Stimulated activated CD8-positive, alpha-beta memory T cell treated with anti-CD3 and anti-CD28 coated beads, Interleukin-4, amount 100 ng/mL, for 48 hours (primary cell): ENCODE measurements around the gene ADM2.

Experiments
- DNase-seq: peaks from one replicate; pipeline ENCODE4 v3.0.0-alpha.2; 2020

The ADM2 gene

DNA sequence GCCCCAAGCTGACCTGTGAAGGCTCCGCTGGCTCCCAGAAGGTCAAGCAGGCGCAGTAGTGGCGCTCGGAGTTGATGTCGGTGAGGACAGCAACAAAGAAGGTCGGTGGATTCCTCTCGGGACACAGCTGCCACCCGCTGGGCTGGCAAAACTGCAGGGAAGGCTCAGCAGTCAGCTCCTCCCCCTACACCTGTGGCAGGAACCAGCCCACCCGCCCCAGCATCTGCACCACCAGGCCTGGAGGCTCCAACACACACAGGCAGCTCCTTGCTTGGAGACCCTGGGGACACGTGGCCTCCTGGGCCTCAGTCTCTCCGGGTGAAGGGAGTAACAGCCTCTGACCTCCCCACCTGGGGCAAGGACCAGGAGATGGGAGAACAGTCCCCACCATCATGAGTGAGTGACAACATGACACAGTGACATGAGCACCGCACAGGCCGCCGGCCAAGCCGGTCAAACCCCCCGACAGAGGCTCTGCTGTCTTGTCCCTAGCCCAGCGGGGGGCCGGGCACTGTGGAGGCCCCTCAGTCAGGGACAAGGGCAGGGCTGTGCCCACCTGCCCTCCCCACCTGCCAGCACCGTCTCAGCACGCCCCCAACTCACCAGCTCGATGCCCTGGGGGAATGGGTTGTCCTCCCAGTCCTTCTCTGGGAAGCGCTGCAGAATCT, 13.4 kb upstream of the ADM2 start:
- no peak for DNase-seq

DNA sequence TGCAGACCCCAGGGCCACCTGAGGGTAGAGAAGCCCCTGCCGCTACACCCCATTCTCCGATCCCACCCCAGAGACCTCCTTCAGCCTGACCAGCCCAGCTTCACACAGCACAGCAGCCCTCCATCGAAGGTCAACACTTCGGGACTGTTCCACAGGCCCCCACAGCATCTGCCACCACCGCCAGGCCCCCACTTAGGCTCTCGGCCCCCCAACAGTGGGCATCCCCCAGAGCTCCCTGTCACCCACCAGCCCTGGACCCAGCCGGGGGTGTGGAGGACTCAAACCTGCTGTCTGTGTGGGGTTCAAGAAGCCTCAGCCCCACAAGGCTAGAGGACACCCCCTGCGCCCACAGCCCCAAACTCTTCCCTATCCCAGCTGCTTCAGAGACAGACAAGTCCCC, 12.7 kb upstream of the ADM2 start:
- DNase-seq = no peak

DNA sequence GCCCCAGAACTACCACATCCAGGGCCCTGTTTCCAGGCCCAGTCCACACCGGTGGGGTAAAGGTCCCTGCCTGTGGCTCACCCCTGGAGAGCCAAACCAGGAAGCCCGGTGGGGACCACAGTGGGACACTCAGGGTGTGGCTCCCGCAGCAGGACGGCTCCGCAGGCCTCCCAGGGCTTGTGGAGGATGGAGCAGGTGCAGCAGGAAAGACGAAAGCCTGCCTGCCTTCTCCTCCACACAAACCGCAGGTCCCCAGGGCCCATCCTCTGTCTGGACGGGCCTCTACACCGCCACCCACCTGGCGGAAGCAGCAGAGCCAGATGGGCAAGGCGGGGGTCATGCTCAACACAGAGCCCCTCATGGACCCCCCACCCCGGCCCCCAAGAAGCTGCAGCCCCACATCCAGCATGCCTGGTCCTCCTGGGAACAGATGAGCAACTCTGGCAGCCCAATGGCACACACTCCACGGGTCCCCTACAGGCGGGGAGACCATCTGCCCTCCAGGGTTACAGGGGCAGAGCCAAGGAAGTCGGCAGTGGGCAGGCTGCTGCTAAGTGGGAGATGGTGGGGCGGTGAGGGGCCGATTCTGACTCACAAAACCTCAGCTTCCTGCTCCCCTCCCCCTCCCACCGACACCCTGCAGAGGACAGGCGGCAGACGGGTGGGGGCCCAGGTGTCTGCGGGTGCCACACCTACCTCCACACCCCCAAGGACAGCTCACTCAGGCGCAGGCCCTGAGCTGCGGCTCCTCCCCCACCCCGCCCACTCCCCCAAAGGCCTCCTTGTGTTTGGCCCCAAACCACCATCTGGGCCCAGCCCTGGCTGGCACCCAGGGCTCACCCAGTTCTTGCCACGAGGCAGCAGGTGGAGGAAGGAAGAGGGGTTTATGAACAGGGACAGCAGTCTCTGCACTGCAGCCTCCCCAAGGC, 11.7 kb upstream of the ADM2 start:
- DNase-seq = peak; percentile 95

DNA sequence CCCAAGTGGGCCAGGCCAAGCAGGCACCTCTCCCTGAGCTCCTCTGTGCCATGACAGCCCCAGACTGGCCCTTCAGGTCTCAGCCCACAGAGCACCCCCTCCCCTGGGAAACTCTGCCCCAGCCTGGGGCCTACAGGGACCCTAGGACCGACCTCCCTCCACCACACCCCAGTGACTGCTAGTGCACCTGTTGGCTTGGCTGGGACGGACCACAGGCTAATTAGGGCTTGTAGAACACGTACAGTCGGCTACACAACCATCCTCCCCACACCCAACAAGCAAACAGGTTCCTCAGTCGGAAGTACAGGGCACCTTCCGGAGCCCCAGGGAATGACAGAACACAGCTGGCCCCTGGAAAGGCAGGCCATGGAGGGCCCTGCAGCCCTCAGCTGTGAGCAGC, 10.9 kb upstream of the ADM2 start:
- peak; percentile 41 for DNase-seq

DNA sequence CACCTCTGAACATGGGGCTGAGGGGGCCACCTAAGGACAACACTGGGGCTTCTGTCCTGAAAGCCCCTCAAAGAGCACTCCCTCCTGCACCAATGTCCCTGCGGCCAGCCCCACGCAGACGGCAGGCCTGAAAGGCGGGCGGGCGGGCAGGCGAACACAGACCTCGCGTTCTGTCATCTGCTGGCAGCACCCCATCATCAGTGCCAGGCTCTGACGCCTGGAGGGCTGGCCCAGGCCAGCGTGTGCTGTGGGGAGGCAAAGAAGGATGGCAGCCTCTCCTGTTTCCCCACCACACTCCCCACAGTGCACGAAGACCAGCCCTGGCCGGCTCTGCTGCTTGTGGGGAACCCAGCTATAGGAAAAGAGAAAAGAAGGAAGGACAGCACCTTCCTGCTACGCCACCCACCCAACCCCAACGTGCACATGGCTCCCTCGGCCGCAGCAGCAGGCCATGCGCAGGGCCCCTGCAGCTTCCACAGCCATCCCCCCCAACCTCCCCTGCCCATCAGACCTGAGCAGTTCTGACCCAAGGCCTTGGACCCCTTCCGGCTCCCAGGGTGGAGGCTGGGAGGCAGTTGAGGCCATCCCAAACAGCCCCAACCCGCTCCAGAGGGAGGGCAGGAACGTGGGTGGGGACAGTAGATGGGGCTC, 10.0 kb upstream of the ADM2 start:
- no peak for DNase-seq

DNA sequence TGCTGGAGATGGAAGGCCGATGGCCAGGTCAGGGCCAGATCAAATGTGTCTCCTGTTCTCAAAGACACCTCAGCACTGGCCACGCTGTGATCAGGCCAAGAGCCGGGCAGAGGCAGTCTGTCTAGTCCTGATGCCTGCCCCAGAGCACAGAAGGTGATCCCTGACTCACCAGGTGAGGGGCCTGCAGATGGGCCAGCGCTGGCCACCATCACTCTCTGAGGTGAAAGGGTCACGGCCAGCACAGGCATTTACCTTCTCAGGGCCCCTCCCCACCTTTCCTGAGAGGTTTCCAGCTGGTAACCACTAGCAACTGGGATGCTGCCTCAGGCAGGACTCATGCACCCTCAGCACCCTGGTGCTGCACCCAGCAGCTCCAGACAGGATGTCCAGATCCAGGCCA, 9.4 kb upstream of the ADM2 start:
- no peak for DNase-seq

DNA sequence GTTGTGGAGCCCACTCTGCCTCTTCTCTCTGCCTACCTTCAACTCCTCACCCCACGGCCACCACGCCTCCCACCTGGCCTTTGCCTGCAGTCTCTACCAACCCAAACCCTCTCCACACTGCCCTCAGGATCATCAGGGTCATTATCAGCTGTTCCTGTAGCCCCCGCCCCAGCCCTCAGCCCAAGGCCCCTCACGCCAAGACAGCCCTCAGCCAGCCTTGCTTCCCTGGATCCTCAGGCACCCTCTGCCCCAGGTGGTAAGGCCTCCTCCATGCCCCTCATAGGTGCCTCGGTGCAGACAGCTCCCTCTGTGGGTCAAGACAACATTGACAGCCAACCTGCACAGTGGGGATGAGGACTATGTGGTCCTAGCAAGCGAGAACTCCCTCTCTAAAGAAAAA, 8.3 kb upstream of the ADM2 start:
- DNase-seq = peak; percentile 68

DNA sequence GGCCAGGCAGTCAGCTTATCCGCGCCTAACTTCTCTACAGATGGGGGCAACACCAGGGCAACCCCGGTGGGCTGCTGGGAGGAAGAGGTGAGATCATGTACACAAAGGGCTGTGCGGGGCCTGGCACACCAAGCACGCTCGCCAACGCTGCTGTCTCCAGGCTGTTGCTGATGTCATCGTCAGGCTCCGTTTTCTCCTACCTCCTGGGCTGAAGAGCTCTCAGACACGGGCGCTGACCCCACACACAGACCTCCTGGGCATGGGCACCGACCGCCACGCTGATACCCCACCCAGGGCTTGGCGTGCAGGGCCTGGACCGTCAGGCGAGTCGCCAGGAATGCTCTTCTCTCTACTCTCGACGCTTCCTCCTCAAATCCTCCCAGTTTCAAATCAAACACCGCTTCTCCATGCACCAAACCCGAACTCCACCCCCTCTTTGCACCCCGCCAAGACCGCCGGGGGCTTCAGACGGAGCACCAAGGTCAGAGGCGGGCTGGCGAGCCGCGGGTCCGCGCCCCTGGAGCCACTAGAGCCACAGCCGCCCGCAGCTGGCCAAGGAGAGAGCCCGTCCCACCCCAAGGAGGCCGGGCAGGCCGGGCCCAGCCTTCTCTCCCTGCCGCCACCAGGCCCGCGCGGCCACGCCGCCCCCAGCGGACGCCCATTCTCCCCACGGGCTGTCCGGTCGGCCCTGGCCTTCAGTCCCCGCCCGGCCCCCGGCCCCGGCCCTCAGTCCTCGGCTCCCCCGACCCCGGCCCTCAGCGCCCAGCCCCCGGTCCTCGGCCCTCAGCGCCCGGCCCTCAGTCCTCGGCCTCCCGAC, 7.3 kb upstream of the ADM2 start:
- peak; percentile 68 for DNase-seq

DNA sequence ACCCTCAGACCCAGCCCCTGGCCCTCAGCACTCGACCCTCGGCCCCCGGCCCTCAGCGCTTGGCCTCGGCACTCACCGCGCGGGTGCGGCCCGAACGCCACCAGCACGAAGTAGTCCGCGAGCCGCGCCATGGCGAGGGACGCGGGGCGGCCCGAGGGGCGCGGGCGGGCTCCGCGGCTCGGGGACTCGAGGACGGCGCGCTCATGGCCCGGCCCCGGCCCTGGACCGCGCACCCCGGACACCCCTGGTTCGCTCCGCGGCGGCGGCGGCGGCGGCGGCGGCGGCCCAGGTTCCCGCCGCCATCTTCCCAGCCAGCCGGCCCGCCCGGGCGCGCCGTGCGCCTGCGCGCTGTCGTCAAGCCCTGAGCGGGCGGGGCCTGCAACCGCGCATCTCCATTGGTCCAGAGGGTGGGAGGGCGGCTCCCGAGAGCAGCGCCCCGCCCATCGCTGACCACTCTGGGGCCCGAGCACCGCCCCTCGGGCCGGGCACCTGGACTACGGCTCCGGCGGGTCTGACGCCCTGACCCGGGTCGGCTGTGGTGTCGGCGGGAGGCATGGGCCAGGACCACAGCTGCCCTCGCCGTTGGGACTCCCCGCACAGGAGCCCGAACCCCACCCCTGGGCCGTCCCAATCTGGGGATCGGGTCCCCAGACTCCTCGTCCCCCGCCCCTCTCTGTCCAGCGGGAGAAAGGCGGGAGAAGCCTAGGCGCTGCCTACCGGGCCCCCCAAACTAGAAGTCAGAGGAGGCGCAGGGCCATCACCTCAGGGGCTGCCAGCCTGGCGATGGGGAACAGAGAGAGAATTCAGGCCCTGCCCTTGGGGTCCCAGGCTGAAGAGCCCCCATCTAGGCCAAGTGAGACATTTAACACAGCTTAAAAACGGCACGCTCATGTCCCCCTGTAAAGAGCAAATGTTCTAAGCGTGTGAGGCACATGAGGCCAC, 6.4 kb upstream of the ADM2 start, which contains the start of gene SBF1:
TSS of gene SBF1 (minus strand) at position 326 of the 942 bp plus-strand sequence. CDS start at position 131, 195 bp downstream.
- DNase-seq = peak; percentile 93

DNA sequence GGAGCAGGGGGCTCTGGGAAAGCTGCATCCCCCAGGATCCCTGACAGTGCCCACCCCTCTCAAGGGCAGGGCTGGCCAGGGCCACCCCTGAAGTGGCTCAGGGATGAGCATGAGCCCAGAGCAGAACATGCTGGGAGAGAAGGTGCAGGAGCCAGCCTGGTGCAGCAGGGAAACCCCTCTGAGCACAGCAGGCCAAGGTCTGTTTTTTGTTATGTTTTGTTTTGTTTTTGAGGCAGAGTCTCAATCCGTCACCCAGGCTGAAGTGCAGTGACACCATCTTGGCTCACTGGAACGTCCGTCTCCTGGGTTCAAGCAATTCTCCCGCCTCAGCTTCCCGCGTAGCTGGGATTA, 5.7 kb upstream of the ADM2 start:
- DNase-seq = no peak

DNA sequence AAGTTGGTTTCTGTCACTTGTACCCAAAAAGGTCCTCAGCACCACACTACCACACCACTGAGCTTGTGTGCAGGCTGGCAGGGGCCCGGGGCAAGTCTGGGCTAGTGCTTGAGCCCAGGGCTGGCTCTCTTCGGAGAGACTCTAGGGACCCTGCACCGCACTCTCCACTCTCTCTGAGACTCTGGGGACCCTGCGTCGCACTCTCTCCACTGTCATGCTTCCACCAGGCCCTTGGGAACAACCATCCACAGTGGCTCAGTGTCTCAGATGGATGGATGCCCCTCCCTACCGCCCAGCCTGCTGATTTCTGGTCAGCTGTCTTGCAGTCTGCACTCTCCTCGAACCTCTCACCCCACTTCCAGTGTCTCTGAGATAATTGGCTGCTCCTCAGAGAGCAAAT, 4.5 kb upstream of the ADM2 start:
- no peak for DNase-seq

DNA sequence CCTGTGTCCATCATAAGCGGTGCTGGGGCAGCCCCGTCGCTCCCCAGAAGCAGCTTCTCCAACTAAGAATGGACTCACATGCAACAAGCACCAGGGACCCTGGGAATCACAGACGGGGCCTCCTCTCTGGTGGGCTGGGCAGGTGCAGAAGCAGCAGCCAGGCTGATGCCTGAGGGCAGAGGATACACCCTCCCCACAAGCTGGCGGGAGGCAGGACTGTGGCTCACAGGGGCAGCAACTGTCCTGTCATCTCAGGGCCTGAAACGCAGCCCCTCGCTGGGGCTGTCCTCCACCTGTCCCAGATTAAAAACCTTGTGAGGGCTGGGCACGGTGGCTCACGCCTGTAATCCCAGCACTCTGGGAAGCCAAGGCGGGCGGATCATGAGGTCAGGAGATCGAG, 3.4 kb upstream of the ADM2 start:
- no peak for DNase-seq

DNA sequence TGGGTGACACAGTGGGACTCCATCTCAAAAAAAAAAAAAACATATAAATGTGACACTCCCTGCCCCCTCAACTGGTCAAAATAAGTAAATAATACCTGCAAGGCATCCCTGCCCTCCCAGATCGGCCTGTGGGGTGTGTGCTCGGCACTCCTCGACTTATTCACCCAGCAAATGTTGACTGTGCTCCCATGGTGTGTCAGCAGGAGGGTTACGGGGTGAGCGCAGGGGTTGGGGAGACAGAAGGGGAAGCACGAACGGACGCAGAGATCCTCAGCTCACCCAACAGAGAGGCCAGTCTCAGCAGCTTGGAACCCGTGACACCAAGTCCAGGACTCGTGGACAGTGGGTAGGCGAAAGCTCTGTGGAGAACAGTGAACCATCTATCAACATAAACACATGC, 1.6 kb upstream of the ADM2 start:
- no peak for DNase-seq

DNA sequence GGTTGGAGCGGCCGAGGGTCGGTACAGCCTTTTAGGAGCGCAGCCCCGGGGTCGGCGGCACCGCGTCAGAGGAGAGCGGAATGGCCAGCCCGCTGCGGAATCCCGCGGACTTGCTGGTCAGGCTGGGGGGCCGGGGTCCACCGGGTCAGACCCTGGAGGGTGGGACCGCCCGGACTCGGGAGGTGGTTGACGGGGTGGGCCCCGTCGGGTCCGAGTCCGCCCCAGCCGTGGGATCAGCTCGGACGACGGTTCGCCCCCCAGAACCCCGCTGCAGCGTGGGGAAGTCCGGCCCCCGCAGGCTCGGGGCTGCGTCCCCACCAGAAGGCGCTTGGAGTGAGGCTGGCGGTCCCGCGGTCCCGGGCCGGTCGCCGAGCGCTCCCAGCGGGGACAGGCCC, 301 bp upstream of the ADM2 start:
- no peak for DNase-seq

DNA sequence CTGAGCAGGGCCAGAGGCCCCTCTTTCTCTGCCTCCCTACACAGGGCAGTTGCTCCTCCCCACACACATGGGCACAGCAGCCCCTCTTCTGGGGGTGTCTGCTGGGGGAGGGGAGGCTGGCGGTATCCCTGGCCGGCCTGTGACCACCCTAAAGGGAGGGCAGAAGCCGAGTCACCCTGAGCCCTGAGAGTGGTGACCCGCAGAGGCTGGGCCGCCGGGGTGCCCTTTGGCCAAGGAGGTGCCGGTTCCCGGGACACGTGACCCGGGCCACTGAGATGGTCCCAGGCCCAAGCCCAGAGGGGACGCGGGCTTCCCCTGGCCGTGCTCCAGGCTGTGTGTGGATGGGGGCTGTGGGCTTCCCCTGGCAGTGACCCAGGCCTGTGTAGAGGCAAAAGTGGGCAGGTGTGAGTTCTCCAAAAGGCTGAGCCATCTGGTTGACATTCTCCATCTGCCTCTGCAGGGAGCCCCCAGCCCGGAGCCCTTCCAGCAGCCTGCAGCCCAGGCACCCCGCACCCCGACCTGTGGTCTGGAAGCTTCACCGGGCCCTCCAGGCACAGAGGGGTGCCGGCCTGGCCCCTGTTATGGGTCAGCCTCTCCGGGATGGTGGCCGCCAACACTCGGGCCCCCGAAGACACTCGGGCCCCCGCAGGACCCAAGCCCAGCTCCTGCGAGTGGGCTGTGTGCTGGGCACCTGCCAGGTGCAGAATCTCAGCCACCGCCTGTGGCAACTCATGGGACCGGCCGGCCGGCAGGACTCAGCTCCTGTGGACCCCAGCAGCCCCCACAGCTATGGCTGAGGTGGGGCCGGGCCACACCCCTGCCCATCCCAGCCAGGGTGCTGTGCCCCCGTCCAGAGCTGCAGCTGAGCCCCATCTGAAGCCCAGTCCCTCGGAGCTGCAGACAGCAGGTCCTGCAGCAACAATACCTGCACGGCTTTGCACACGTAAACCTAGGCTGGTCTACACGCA, 1.0 kb downstream of the ADM2 start:
- no peak for DNase-seq

DNA sequence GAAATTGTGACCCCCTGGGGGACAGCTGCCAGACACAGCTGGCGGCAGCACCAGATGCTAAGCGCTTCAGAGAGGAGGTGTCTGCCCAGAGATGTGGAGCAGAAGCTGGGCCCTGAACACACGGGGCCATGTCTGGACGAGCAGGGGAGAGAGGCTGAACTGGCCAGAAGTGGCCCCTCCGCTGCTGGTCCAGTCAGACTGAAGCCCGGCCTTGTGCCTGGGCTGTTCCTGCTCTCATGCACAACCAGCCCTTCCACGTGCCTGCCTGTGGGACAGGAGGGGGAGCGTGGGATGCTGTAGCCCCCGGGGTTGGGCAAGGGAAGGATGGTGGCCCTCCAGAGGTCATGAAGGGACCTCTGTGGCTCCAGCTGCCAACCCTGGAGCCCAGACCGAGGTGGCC, 1.8 kb downstream of the ADM2 start:
- DNase-seq = no peak

DNA sequence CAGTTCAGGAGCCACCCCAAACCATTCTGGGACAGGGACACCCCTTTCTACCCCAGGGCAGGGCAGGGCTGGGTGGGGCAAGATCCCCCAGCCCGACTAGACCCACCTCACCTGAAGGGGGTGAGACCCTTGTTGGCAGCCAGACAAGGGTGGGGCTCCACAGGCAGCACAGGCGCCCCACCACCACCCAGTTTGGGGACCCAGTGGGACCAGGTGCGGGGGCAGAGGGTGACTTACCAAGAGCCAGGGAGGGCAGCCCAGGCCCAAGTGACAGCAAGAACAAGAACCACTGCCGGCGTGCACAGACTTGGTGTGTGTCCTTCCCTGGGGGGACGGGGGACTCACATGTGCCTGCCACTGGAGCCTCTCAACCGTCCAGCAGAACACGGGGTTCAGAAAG, 2.2 kb downstream of the ADM2 start:
- DNase-seq = no peak

DNA sequence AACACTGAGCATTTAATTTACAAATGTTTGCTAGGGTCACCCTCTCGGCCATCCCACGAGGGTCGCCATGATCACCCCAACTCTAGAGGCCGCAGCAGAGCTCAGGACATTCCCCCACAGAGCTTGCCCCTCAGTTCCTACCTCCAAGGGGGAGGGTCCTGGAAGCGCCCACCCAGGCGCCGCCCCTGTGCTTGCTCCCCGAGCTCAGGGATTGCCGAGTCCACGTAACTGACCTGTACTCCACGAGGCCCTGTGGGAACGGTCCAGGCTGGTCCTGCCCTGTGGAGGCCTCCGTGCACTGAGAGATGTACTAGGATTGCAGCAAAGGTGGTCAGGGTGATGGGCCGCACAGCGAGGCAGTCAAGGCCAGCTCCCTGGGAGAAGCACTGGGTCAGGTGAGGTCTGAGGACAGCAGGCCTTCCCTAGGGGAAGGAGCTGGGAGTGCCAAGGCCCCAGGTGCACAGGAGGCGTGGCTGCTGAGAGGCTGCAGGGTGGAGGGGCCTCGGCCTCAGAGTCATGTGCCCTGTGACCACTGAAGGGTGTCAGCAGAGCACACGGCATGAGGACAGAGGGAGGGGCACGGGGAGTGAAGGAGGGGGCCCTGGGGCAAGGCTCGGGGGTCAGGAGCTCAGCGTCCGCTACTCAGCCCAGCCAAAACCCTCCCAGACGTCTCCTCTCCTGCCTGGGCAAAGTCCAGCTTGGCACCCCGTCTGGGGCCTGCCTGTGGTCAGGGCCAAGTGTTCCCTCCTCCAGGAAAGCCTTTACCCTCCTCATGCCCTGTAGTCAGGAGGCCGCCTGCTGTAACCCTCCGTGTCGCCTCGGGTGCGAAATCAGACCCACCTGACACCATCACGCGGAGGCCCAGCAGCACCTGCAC, 2.9 kb downstream of the ADM2 start:
- no peak for DNase-seq
